Measurements from ENCODE around the gene TOR3A. TPM values are rescaled to one million over a fixed set of nuclear protein-coding genes. Genes with fewer than 3 reads are reported as not detected.

Gene TOR3A
- total and polyA plus RNA-seq, 2 donors, result 19.3 to 28.0 TPM

DNA sequence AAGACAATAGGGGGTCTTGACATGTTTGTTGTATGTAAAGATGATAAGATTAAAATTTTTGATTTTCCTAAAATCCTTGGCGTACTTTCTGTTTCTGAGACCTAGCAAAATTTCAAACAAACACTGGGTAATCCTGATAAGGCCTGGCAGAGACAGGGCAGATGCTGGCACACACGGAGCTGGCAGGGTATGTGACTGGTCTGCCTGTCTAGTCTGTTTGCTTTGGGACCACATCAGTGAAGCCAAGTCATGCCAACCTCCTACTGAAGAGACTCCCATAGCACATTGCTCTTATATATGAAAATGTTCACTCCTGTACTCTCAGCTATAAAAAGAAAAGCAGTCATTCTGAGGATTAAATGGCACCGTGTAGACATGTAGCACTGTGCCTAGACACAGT, 14.1 kb downstream of the TOR3A start:
- WGBS, result 96% methylated on average over 3 of the region's 3 CpGs
- Histone ChIP-seq H3K27ac (ENCODE audit: low read depth in 1 of 2, low read length in 1 of 2) (no peak overlapping the region), H3K27me3 (ENCODE audit: control insufficient read depth in 2 of 2, insufficient read depth in 1 of 2, low read length in 1 of 2) (no peaks in the 10 kb centered on the region), H3K4me1 (ENCODE audit: control insufficient read depth in 2 of 2, insufficient read depth in 2 of 2, low read length in 2 of 2) (peaks cover 3 to 5% of the 10 kb centered on the region in 2 donors), H3K4me3 (ENCODE audit: low read length in 2 of 2) (no peak overlapping the region), H3K36me3 (ENCODE audit: control insufficient read depth in 2 of 2, insufficient read depth in 2 of 2, low read length in 1 of 2) (peaks cover 47 to 55% of the 10 kb centered on the region in 2 donors), H3K9me3 (ENCODE audit: control insufficient read depth in 2 of 2, insufficient read depth in 1 of 2, low read length in 1 of 2) (peaks cover 0 to 3% of the 10 kb centered on the region in 2 donors)
- DNase-seq (ENCODE audit: low read depth in 6 of 9, low spot score in 9 of 9), result no peak

DNA sequence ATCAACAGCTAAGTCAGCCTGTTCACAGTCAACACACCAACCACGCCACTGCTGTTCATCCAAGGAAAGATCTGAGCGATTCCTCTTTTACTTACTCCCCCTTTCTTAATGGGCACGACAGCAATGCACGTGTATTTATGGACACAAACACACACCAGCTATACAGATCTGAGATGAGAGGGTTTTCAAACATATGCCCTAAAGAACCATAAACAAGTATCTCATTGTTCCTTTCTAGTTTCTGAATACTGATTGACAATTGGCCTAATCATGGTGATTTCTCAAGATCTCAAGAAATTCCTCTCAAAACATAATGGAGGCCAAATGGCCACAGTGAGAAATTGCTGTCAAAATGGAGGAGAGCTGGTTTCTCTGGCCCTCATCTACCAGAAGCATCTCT, 18.0 kb downstream of the TOR3A start:
- H3K36me3 ChIP-seq (ENCODE audit: control insufficient read depth in 2 of 2, insufficient read depth in 2 of 2, low read length in 1 of 2), result peaks cover 19 to 22% of the 10 kb centered on the region in 2 donors
- peak overlapping the region in 1 of 2 donors; percentile 18 for H3K27ac ChIP-seq (ENCODE audit: low read depth in 1 of 2, low read length in 1 of 2)
- no peaks in the 10 kb centered on the region for H3K9me3 ChIP-seq (ENCODE audit: control insufficient read depth in 2 of 2, insufficient read depth in 1 of 2, low read length in 1 of 2)
- no peaks in the 10 kb centered on the region for H3K27me3 ChIP-seq (ENCODE audit: control insufficient read depth in 2 of 2, insufficient read depth in 1 of 2, low read length in 1 of 2)
- DNase-seq (ENCODE audit: low read depth in 6 of 9, low spot score in 9 of 9), result no peak
- WGBS, result over 99% methylated on average over 4 of the region's 4 CpGs
- H3K4me3 ChIP-seq (ENCODE audit: low read length in 2 of 2), result no peak overlapping the region
- H3K4me1 ChIP-seq (ENCODE audit: control insufficient read depth in 2 of 2, insufficient read depth in 2 of 2, low read length in 2 of 2), result peaks cover 6 to 13% of the 10 kb centered on the region in 2 donors

DNA sequence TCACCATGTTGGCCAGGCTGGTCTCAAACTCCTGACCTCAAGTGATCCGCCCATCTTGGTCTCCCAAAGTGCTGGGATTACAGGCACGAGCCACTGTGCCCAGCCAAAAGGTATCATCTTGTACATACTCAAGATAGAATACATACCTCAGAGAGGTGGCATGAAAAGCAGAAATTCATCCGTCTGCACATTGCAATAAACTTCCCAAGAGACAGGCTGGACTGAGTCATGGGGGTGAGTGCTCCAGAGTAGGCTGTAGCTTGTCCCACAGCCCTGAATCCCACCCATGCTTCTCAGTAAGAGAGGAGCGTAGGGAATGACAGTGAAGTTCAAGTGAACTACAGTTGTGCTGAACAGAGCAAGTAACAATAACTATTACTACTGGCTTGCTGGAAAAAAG, 19.7 kb downstream of the TOR3A start:
- 97% methylated on average over 4 of the region's 4 CpGs for WGBS
- Histone ChIP-seq H3K9me3 (ENCODE audit: control insufficient read depth in 2 of 2, insufficient read depth in 1 of 2, low read length in 1 of 2) (no peaks in the 10 kb centered on the region), H3K36me3 (ENCODE audit: control insufficient read depth in 2 of 2, insufficient read depth in 2 of 2, low read length in 1 of 2) (peaks cover 4 to 7% of the 10 kb centered on the region in 2 donors), H3K4me1 (ENCODE audit: control insufficient read depth in 2 of 2, insufficient read depth in 2 of 2, low read length in 2 of 2) (peaks cover 6 to 13% of the 10 kb centered on the region in 2 donors), H3K27me3 (ENCODE audit: control insufficient read depth in 2 of 2, insufficient read depth in 1 of 2, low read length in 1 of 2) (no peaks in the 10 kb centered on the region), H3K4me3 (ENCODE audit: low read length in 2 of 2) (no peak overlapping the region), H3K27ac (ENCODE audit: low read depth in 1 of 2, low read length in 1 of 2) (no peak overlapping the region)
- no peak for DNase-seq (ENCODE audit: low read depth in 6 of 9, low spot score in 9 of 9)

- H3K36me3 ChIP-seq (ENCODE audit: control insufficient read depth in 2 of 2, insufficient read depth in 2 of 2, low read length in 1 of 2), result peaks cover 16 to 20% of the 10 kb centered on the region in 2 donors
- H3K27ac ChIP-seq (ENCODE audit: low read depth in 1 of 2, low read length in 1 of 2), result no peak overlapping the region
- no peak overlapping the region for H3K4me3 ChIP-seq (ENCODE audit: low read length in 2 of 2)
- WGBS, result 98% methylated on average over 1 of the region's 1 CpG
- no peaks in the 10 kb centered on the region for H3K9me3 ChIP-seq (ENCODE audit: control insufficient read depth in 2 of 2, insufficient read depth in 1 of 2, low read length in 1 of 2)
- DNase-seq (ENCODE audit: low read depth in 6 of 9, low spot score in 9 of 9), result no peak
- H3K27me3 ChIP-seq (ENCODE audit: control insufficient read depth in 2 of 2, insufficient read depth in 1 of 2, low read length in 1 of 2), result no peaks in the 10 kb centered on the region
- H3K4me1 ChIP-seq (ENCODE audit: control insufficient read depth in 2 of 2, insufficient read depth in 2 of 2, low read length in 2 of 2), result peaks cover 6 to 13% of the 10 kb centered on the region in 2 donors
Observed at GRCh38 chr1:179103999-179104398, 22.1 kb downstream of the TOR3A start.

- 98% methylated on average over 3 of the region's 3 CpGs for WGBS
- Histone ChIP-seq H3K9me3 (ENCODE audit: control insufficient read depth in 2 of 2, insufficient read depth in 1 of 2, low read length in 1 of 2) (no peaks in the 10 kb centered on the region), H3K36me3 (ENCODE audit: control insufficient read depth in 2 of 2, insufficient read depth in 2 of 2, low read length in 1 of 2) (peaks cover 16 to 24% of the 10 kb centered on the region in 2 donors), H3K27me3 (ENCODE audit: control insufficient read depth in 2 of 2, insufficient read depth in 1 of 2, low read length in 1 of 2) (no peaks in the 10 kb centered on the region), H3K27ac (ENCODE audit: low read depth in 1 of 2, low read length in 1 of 2) (no peak overlapping the region), H3K4me1 (ENCODE audit: control insufficient read depth in 2 of 2, insufficient read depth in 2 of 2, low read length in 2 of 2) (peaks cover 6 to 13% of the 10 kb centered on the region in 2 donors), H3K4me3 (ENCODE audit: low read length in 2 of 2) (no peak overlapping the region)
- DNase-seq (ENCODE audit: low read depth in 6 of 9, low spot score in 9 of 9), result no peak
Observed at GRCh38 chr1:179104611-179105250, 22.9 kb downstream of the TOR3A start.

- Histone ChIP-seq H3K36me3 (ENCODE audit: control insufficient read depth in 2 of 2, insufficient read depth in 2 of 2, low read length in 1 of 2) (peaks cover 22 to 28% of the 10 kb centered on the region in 2 donors), H3K9me3 (ENCODE audit: control insufficient read depth in 2 of 2, insufficient read depth in 1 of 2, low read length in 1 of 2) (no peaks in the 10 kb centered on the region), H3K27ac (ENCODE audit: low read depth in 1 of 2, low read length in 1 of 2) (no peak overlapping the region), H3K4me1 (ENCODE audit: control insufficient read depth in 2 of 2, insufficient read depth in 2 of 2, low read length in 2 of 2) (peaks cover 6 to 13% of the 10 kb centered on the region in 2 donors), H3K27me3 (ENCODE audit: control insufficient read depth in 2 of 2, insufficient read depth in 1 of 2, low read length in 1 of 2) (no peaks in the 10 kb centered on the region), H3K4me3 (ENCODE audit: low read length in 2 of 2) (no peak overlapping the region)
- WGBS, result 91% methylated on average over 7 of the region's 7 CpGs
- DNase-seq (ENCODE audit: low read depth in 6 of 9, low spot score in 9 of 9), result no peak
Observed at GRCh38 chr1:179105393-179105792, 23.5 kb downstream of the TOR3A start.

DNA sequence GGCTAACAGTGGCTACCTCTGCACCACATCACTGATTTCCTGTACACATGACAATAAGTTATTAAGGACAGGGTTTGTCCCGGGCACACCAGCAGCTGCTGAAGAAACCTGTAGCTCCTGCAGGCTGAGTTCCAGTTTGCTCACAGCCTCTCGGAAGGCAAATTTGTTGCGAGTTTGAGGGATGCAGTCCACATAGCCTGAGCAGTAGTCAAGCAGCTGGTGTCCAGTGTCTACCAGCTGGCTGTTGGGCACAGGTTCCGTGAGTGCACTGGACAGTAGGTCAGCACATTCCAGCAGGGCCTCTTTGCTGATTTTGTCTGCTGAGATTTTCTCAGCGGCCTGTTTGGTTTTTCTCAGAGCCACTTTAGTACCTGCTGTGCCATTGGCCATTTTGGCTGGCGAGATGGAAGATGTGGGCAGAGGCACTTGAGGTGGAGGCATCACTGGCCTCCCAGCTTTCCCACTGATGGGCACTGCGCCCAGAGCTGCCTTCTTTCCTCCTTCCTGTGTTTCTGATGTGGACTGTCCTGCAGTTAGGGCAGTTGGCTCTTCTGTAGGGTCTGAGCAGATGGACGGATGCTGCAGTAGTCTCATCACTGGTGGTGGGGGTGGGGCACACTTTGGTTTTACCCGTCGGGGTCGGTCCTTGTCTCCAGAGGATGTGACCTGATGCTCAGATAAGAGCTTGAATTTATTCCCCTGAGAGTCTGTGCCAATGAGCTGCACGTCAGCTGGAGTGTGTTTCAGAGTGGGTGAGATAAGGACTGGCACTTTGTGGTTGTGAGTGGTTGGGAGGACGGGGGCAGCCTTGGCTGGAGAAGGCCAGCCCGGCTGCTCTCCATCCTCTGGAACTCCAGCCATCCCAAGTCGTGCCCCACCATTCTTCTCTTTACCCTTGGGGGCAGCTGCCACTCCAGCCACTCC, 26.1 kb downstream of the TOR3A start:
- no peaks in the 10 kb centered on the region for H3K27me3 ChIP-seq (ENCODE audit: control insufficient read depth in 2 of 2, insufficient read depth in 1 of 2, low read length in 1 of 2)
- no peak overlapping the region for H3K27ac ChIP-seq (ENCODE audit: low read depth in 1 of 2, low read length in 1 of 2)
- DNase-seq (ENCODE audit: low read depth in 6 of 9, low spot score in 9 of 9), result no peak
- H3K4me3 ChIP-seq (ENCODE audit: low read length in 2 of 2), result no peak overlapping the region
- WGBS, result 98% methylated on average over 15 of the region's 15 CpGs
- no peaks in the 10 kb centered on the region for H3K9me3 ChIP-seq (ENCODE audit: control insufficient read depth in 2 of 2, insufficient read depth in 1 of 2, low read length in 1 of 2)
- no peaks in the 10 kb centered on the region for H3K4me1 ChIP-seq (ENCODE audit: control insufficient read depth in 2 of 2, insufficient read depth in 2 of 2, low read length in 2 of 2)
- peaks cover 25 to 39% of the 10 kb centered on the region in 2 donors for H3K36me3 ChIP-seq (ENCODE audit: control insufficient read depth in 2 of 2, insufficient read depth in 2 of 2, low read length in 1 of 2)

DNA sequence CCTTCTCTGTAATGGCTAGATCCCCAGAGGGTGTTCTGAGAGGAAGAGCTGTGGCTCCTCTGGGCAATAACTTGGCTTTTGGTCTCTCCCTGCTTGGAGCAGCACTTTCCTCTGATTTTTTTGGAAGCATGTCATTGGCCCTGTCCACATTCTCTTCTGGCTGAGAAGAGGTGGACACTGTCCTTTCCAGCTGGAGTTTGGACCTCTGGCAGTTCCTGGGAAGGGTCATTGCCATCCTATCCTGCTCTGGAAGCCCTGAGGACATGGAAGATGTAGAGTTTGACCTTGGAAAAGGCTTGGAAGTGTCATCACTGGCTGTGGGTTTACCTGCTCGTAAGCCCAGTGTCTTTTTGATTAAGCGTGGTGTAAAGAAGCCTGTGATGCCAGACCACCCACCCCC, 26.8 kb downstream of the TOR3A start:
- no peak overlapping the region for H3K4me3 ChIP-seq (ENCODE audit: low read length in 2 of 2)
- no peaks in the 10 kb centered on the region for H3K4me1 ChIP-seq (ENCODE audit: control insufficient read depth in 2 of 2, insufficient read depth in 2 of 2, low read length in 2 of 2)
- 100% methylated on average over 2 of the region's 2 CpGs for WGBS
- H3K9me3 ChIP-seq (ENCODE audit: control insufficient read depth in 2 of 2, insufficient read depth in 1 of 2, low read length in 1 of 2), result no peaks in the 10 kb centered on the region
- no peak for DNase-seq (ENCODE audit: low read depth in 6 of 9, low spot score in 9 of 9)
- no peak overlapping the region for H3K27ac ChIP-seq (ENCODE audit: low read depth in 1 of 2, low read length in 1 of 2)
- peaks cover 25 to 39% of the 10 kb centered on the region in 2 donors for H3K36me3 ChIP-seq (ENCODE audit: control insufficient read depth in 2 of 2, insufficient read depth in 2 of 2, low read length in 1 of 2)
- H3K27me3 ChIP-seq (ENCODE audit: control insufficient read depth in 2 of 2, insufficient read depth in 1 of 2, low read length in 1 of 2), result no peaks in the 10 kb centered on the region

- Histone ChIP-seq H3K36me3 (ENCODE audit: control insufficient read depth in 2 of 2, insufficient read depth in 2 of 2, low read length in 1 of 2) (peaks cover 21 to 25% of the 10 kb centered on the region in 2 donors), H3K4me1 (ENCODE audit: control insufficient read depth in 2 of 2, insufficient read depth in 2 of 2, low read length in 2 of 2) (no peaks in the 10 kb centered on the region), H3K9me3 (ENCODE audit: control insufficient read depth in 2 of 2, insufficient read depth in 1 of 2, low read length in 1 of 2) (no peaks in the 10 kb centered on the region), H3K27ac (ENCODE audit: low read depth in 1 of 2, low read length in 1 of 2) (no peak overlapping the region), H3K27me3 (ENCODE audit: control insufficient read depth in 2 of 2, insufficient read depth in 1 of 2, low read length in 1 of 2) (no peaks in the 10 kb centered on the region), H3K4me3 (ENCODE audit: low read length in 2 of 2) (no peak overlapping the region)
- 97% methylated on average over 3 of the region's 3 CpGs for WGBS
- no peak for DNase-seq (ENCODE audit: low read depth in 6 of 9, low spot score in 9 of 9)
Observed at GRCh38 chr1:179115181-179115580, 33.3 kb downstream of the TOR3A start.

Measured in thymus (tissue), 11 donors.